ENCODE data around the gene SNX27.

Gene SNX27

GRCh38 chr1:151629278-151629677 is 17.4 kb downstream of the SNX27 start:
- Histone ChIP-seq H3K9me3 (ENCODE audit: severe bottlenecking) (no peaks in the 10 kb centered on the region), H3K4me1 (ENCODE audit: insufficient read depth, poor library complexity, severe bottlenecking) (no peaks in the 10 kb centered on the region), H3K36me3 (ENCODE audit: low read depth) (peaks cover 9% of the 10 kb centered on the region), H3K27me3 (ENCODE audit: insufficient read depth, poor library complexity, severe bottlenecking) (no peaks in the 10 kb centered on the region), H3K27ac (ENCODE audit: poor library complexity, severe bottlenecking) (no peak overlapping the region), H3K4me3 (ENCODE audit: severe bottlenecking) (no peak overlapping the region)
- no peak for TF ChIP-seq CTCF (IDR thresholded peaks at IDR 0.05; ENCODE audit: poor library complexity, severe bottlenecking)
- DNase-seq (ENCODE audit: low spot score) (no peak), ATAC-seq (ENCODE audit: low read depth) (no peak)

- Histone ChIP-seq H3K4me3 (ENCODE audit: severe bottlenecking) (no peak overlapping the region), H3K36me3 (ENCODE audit: low read depth) (no peaks in the 10 kb centered on the region), H3K27ac (ENCODE audit: poor library complexity, severe bottlenecking) (no peak overlapping the region), H3K27me3 (ENCODE audit: insufficient read depth, poor library complexity, severe bottlenecking) (no peaks in the 10 kb centered on the region), H3K4me1 (ENCODE audit: insufficient read depth, poor library complexity, severe bottlenecking) (no peaks in the 10 kb centered on the region), H3K9me3 (ENCODE audit: severe bottlenecking) (no peaks in the 10 kb centered on the region)
- ATAC-seq (ENCODE audit: low read depth) (no peak), DNase-seq (ENCODE audit: low spot score) (no peak)
- TF ChIP-seq CTCF (IDR thresholded peaks at IDR 0.05; ENCODE audit: poor library complexity, severe bottlenecking), result no peak
Measured at GRCh38 chr1:151635479-151636072, 23.7 kb downstream of the SNX27 start.

GRCh38 chr1:151638074-151638775 is 26.4 kb downstream of the SNX27 start:
- no peaks in the 10 kb centered on the region for H3K9me3 ChIP-seq (ENCODE audit: severe bottlenecking)

GRCh38 chr1:151638812-151639211 is 27.0 kb downstream of the SNX27 start:
- ATAC-seq (ENCODE audit: low read depth), result no peak
- no peaks in the 10 kb centered on the region for H3K4me1 ChIP-seq (ENCODE audit: insufficient read depth, poor library complexity, severe bottlenecking)
- no peak overlapping the region for H3K27ac ChIP-seq (ENCODE audit: poor library complexity, severe bottlenecking)

More at GRCh38 chr1:151638074-151638775, 26.4 kb downstream of the SNX27 start:
- Histone ChIP-seq H3K36me3 (ENCODE audit: low read depth) (no peaks in the 10 kb centered on the region), H3K27me3 (ENCODE audit: insufficient read depth, poor library complexity, severe bottlenecking) (no peaks in the 10 kb centered on the region), H3K4me1 (ENCODE audit: insufficient read depth, poor library complexity, severe bottlenecking) (no peaks in the 10 kb centered on the region), H3K27ac (ENCODE audit: poor library complexity, severe bottlenecking) (no peak overlapping the region), H3K4me3 (ENCODE audit: severe bottlenecking) (no peak overlapping the region)
- TF ChIP-seq CTCF (IDR thresholded peaks at IDR 0.05; ENCODE audit: poor library complexity, severe bottlenecking), result no peak
- DNase-seq (ENCODE audit: low spot score) (no peak), ATAC-seq (ENCODE audit: low read depth) (no peak)

More at GRCh38 chr1:151638812-151639211, 27.0 kb downstream of the SNX27 start:
- no peaks in the 10 kb centered on the region for H3K9me3 ChIP-seq (ENCODE audit: severe bottlenecking)
- no peak for DNase-seq (ENCODE audit: low spot score)
- no peaks in the 10 kb centered on the region for H3K27me3 ChIP-seq (ENCODE audit: insufficient read depth, poor library complexity, severe bottlenecking)
- H3K36me3 ChIP-seq (ENCODE audit: low read depth), result no peaks in the 10 kb centered on the region
- no peak for TF ChIP-seq CTCF (IDR thresholded peaks at IDR 0.05; ENCODE audit: poor library complexity, severe bottlenecking)
- H3K4me3 ChIP-seq (ENCODE audit: severe bottlenecking), result no peak overlapping the region

All from RWPE2 (cell line).